Measurements from ENCODE around the gene MET. TPM values are rescaled to one million over a fixed set of nuclear protein-coding genes. Genes with fewer than 3 reads are reported as not detected.

The MET gene
- total and polyA plus RNA-seq, 7 experiments from 2014 or later = 0.19 to 1.0 (median 0.73) TPM; not detected in 4

DNA sequence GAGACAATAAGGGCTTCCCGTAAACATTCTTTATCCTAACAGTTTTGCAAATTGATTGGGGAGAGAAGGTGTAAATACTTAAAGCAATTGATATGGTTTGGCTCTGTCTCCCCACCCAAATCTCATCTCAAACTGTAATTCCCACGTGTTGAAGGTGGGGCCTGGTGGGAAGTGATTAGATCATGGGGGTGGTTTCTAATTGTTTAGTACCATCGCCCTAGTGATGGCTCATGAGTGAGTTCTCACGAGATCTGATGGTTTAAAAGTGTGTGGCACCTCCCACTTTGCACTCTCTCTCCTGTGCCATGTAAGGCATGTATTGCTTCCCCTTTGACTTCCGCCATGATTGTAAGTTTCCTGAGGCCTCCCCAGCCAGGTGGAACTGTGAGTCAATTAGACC lies 168.3 kb downstream of the MET start:
- H3K27ac Mint-ChIP-seq = no peak overlapping the region
- ATAC-seq = no peak

DNA sequence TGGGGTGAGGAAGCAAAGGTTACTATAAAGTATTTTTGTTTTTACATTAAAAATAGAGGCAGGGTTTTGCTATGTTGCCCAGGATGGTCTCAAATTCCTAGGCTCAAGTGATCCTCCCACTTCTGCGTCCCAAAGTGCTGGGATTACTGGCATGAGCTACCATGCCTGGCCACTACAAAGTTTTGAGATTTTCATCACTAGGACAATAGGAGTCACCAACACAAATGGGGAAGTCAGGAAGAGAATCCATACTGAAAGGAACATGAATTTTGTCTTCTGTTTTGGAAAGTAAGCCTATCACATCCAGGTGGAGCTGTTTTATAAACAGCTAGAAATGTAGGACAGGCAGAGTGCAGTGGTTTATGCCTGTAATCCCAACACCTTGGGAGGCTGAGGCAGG lies 170.4 kb downstream of the MET start:
- H3K9me3 ChIP-seq (ENCODE audit: control insufficient read depth in 2 of 3, low read length in 3 of 3) = no peaks in the 10 kb centered on the region
- H3K27ac ChIP-seq (ENCODE audit: low read depth, low read length) = no peak overlapping the region
- intact Hi-C loops (cut with micrococcal nuclease) = no loop called here
- no peaks in the 10 kb centered on the region for H3K36me3 Mint-ChIP-seq
- peaks cover 0 to 11% (median 5%) of the 10 kb centered on the region in 7 donors for H3K4me1 Mint-ChIP-seq
- H3K4me3 ChIP-seq (ENCODE audit: low read length) = no peak overlapping the region
- ATAC-seq (no peak), DNase-seq (no peak)
- no peaks in the 10 kb centered on the region for H3K36me3 ChIP-seq (ENCODE audit: control insufficient read depth in 2 of 3, insufficient read depth in 3 of 3, low read length in 3 of 3)
- no peak overlapping the region for H3K4me3 Mint-ChIP-seq
- no peak overlapping the region for H3K27ac Mint-ChIP-seq
- H3K4me1 ChIP-seq (ENCODE audit: control insufficient read depth in 2 of 2, insufficient read depth in 2 of 2, low read length in 2 of 2) = no peaks in the 10 kb centered on the region
- H3K9me3 Mint-ChIP-seq = peaks cover 0 to 3% (median 0%) of the 10 kb centered on the region in 11 donors
- peaks cover 14 to 37% (median 19%) of the 10 kb centered on the region in 5 donors for H3K27me3 Mint-ChIP-seq
- POLR2A ChIA-PET = no interaction called here
- CTCF ChIA-PET = interaction anchor here (0.5 kb wide), 1 partner anchor 47 kb away, joined by 11 read pairs; no protein-coding TSS in a partner anchor
- H3K27me3 ChIP-seq (ENCODE audit: control insufficient read depth in 2 of 2, insufficient read depth in 2 of 2, low read length in 2 of 2) = peaks cover 0 to 4% of the 10 kb centered on the region in 2 donors

More for the DNA sequence above, 168.3 kb downstream of the MET start:
- ChIA-PET POLR2A (no interaction called here), CTCF (no interaction called here)
- Mint-ChIP-seq H3K4me1 (peaks cover 0 to 11% (median 5%) of the 10 kb centered on the region in 7 donors), H3K4me3 (no peak overlapping the region), H3K36me3 (no peaks in the 10 kb centered on the region), H3K9me3 (peaks cover 0 to 3% (median 0%) of the 10 kb centered on the region in 11 donors), H3K27me3 (peaks cover 11 to 31% (median 16%) of the 10 kb centered on the region in 5 donors)
- H3K9me3 ChIP-seq (ENCODE audit: control insufficient read depth in 2 of 3, low read length in 3 of 3) = no peaks in the 10 kb centered on the region
- no peaks in the 10 kb centered on the region for H3K4me1 ChIP-seq (ENCODE audit: control insufficient read depth in 2 of 2, insufficient read depth in 2 of 2, low read length in 2 of 2)
- no peak overlapping the region for H3K4me3 ChIP-seq (ENCODE audit: low read length)
- no peaks in the 10 kb centered on the region for H3K27me3 ChIP-seq (ENCODE audit: control insufficient read depth in 2 of 2, insufficient read depth in 2 of 2, low read length in 2 of 2)
- intact Hi-C loops (cut with micrococcal nuclease) = no loop called here
- H3K36me3 ChIP-seq (ENCODE audit: control insufficient read depth in 2 of 3, insufficient read depth in 3 of 3, low read length in 3 of 3) = no peaks in the 10 kb centered on the region
- no peak overlapping the region for H3K27ac ChIP-seq (ENCODE audit: low read depth, low read length)
- DNase-seq = no peak

DNA sequence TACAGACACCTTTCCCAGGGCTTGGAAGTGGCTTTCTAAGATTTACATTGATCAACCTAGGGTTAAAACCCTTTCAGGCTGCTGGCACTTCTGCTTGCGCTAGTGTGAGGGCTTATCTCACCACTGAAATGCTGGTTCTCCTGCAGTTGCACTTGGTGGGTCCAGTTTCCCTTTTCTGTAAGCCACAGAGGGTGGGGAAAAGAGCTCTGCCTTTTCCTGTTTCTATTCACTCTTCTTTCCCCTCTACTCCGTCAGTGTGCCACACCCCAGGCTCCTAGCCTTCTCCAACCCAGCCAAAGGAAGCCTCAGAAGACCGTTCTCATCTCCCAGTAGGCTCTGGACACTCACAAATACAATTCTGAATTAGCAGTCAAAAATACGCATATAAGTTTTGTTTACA lies 171.4 kb downstream of the MET start:
- Histone ChIP-seq H3K4me3 (ENCODE audit: low read length) (no peak overlapping the region), H3K27me3 (ENCODE audit: control insufficient read depth in 2 of 2, insufficient read depth in 2 of 2, low read length in 2 of 2) (peaks cover 0 to 4% of the 10 kb centered on the region in 2 donors), H3K9me3 (ENCODE audit: control insufficient read depth in 2 of 3, low read length in 3 of 3) (no peaks in the 10 kb centered on the region), H3K36me3 (ENCODE audit: control insufficient read depth in 2 of 3, insufficient read depth in 3 of 3, low read length in 3 of 3) (no peaks in the 10 kb centered on the region), H3K4me1 (ENCODE audit: control insufficient read depth in 2 of 2, insufficient read depth in 2 of 2, low read length in 2 of 2) (no peaks in the 10 kb centered on the region), H3K27ac (ENCODE audit: low read depth, low read length) (no peak overlapping the region)
- Mint-ChIP-seq H3K4me1 (peaks cover 0 to 11% (median 5%) of the 10 kb centered on the region in 7 donors), H3K36me3 (no peaks in the 10 kb centered on the region), H3K27me3 (peaks cover 15 to 39% (median 19%) of the 10 kb centered on the region in 5 donors), H3K9me3 (peaks cover 0 to 3% (median 0%) of the 10 kb centered on the region in 11 donors), H3K4me3 (peak overlapping the region in 9 of 10 donors; percentile 10 to 60 (median 47)), H3K27ac (peak overlapping the region in 7 of 9 donors; percentile 2 to 71 (median 23))
- intact Hi-C loops (cut with micrococcal nuclease) = no loop called here
- ChIA-PET POLR2A (no interaction called here), CTCF (interaction anchor here (0.6 kb wide), 1 partner anchor 607 kb away, joined by 3 read pairs; no protein-coding TSS in a partner anchor)
- ATAC-seq (peak; percentile 72), DNase-seq (no peak)

Other genes with a start within 250 kb of the MET start
- gene CAV2, start 172.5 kb upstream of the MET start, total RNA-seq = under 1 TPM in 1 of 5 experiments, not detected in 4; 0.93 TPM
- not detected for gene CAV2, start 172.5 kb upstream of the MET start, polyA plus RNA-seq
- gene CAV1, start 147.2 kb upstream of the MET start, total RNA-seq = under 1 TPM in 2 of 5 experiments, not detected in 3; 0.19 to 0.39 TPM
- not detected for gene CAV1, start 147.2 kb upstream of the MET start, polyA plus RNA-seq
- 100 to 1,000 TPM in 3 of 5 experiments, 10 to 100 TPM in 2; 86.2 to 129 (median 111) TPM for gene CAPZA2, start 190.4 kb downstream of the MET start, total RNA-seq
- gene CAPZA2, start 190.4 kb downstream of the MET start, polyA plus RNA-seq = 100 to 1,000 TPM; 187 to 191 TPM

Data from naive thymus-derived CD4-positive, alpha-beta T cell (primary cell).